K562 (cell line): ENCODE results near the gene CACNA1A. TPM values are rescaled to one million over a fixed set of nuclear protein-coding genes. Genes with fewer than 3 reads are reported as not detected.

Experiments
- CSDE1 ChIP-seq, 2 experiments: fragments of 450-650 bp; IDR thresholded peaks; 2 replicates each; pipeline ENCODE4 v1.6.1; 2016; ENCODE audit warnings: mild to moderate bottlenecking in 1 of 2
- DMBX1 ChIP-seq: fragments of 250-450 bp; sonication (Bioruptor Pico); IDR thresholded peaks from 2 replicates; pipeline ENCODE4 v1.8.0; 2022; ENCODE audit warnings: inconsistent platforms, mild to moderate bottlenecking, moderate library complexity, borderline replicate concordance
- MGA ChIP-seq: fragments of 450-650 bp; IDR thresholded peaks from 2 replicates; pipeline ENCODE4 v1.6.1; 2016; ENCODE audit warnings: mild to moderate bottlenecking, moderate library complexity
- ZBTB40 ChIP-seq, 2 experiments: fragments of 450-650 bp in 1 of 2; sonication (generic) in 1 of 2; formaldehyde crosslinking in 1 of 2; IDR thresholded peaks; 2 replicates each; pipeline versions ENCODE4 v1.7.1 to v1.9.0; 2016 to 2022; ENCODE audit warnings: inconsistent platforms in 1 of 2, mild to moderate bottlenecking in 1 of 2, missing genetic modification reagents in 1 of 2
- ZNF212 ChIP-seq: fragments of 450-650 bp; formaldehyde crosslinking; IDR thresholded peaks from 2 replicates; pipeline ENCODE4 v1.4.0; 2020; ENCODE audit warnings: mild to moderate bottlenecking
- polyA plus RNA-seq, 8 experiments: library from polyadenylated mRNA; depleted of rRNA in 4 of 8; stranded (reverse) in 5 of 8; unstranded in 3 of 8; fragments of >200 nt; fragmentation: Nextera tagmentation in 2 of 8; fragmentation: Illumina TruSeq in 1 of 8; extraction: Ambion mirVana in 2 of 8; extraction: Trizol in 1 of 8; gene quantifications; 2 replicates each; pipeline versions ENCODE4 v1.2.1 to v1.2.3, GENCODE V29; 2011 to 2014; ENCODE audit warnings: inconsistent platforms in 1 of 8, missing spikeins in 1 of 8
- total RNA-seq, 7 experiments: library from RNA; depleted of rRNA in 6 of 7; stranded (reverse); fragments of >200 nt in 6 of 7; fragmentation: Illumina TruSeq in 2 of 7; extraction: Trizol in 2 of 7; gene quantifications; 2 replicates each; pipeline versions ENCODE4 v1.2.1 to v1.2.3, GENCODE V29; 2011 to 2021; ENCODE audit warnings: low replicate concordance in 1 of 7

The CACNA1A gene
- total and polyA plus RNA-seq, 9 of the 15 experiments (the other 6 are each of a cell fraction or from before 2014, with no cell fraction given) = 0.03 to 0.20 (median 0.09) TPM; not detected in 1

- TF ChIP-seq MGA (peak; percentile 40; the same call in 1 of the 2 replicates), CSDE1 (IDR thresholded peaks at IDR 0.05) (no peak), DMBX1 (no peak), ZBTB40 (IDR thresholded peaks at IDR 0.05) (peak; percentile 85), ZBTB40 (CRISPR knock-in tag; IDR thresholded peaks at IDR 0.05) (no peak), ZNF212 (CRISPR knock-in tag) (no peak)
These were observed 171.3 kb downstream of the CACNA1A start (continued) for GRCh38 chr19:13334801-13335481.
